GM21515 (cell line): ENCODE measurements around the gene EMC9.

ENCODE experiments used
- ATAC-seq: cut with Tn5 transposase; IDR thresholded peaks from one replicate; pipeline ENCODE4 v1.9.1; 2021; ENCODE audit not compliant: unreplicated experiment

Gene EMC9

DNA sequence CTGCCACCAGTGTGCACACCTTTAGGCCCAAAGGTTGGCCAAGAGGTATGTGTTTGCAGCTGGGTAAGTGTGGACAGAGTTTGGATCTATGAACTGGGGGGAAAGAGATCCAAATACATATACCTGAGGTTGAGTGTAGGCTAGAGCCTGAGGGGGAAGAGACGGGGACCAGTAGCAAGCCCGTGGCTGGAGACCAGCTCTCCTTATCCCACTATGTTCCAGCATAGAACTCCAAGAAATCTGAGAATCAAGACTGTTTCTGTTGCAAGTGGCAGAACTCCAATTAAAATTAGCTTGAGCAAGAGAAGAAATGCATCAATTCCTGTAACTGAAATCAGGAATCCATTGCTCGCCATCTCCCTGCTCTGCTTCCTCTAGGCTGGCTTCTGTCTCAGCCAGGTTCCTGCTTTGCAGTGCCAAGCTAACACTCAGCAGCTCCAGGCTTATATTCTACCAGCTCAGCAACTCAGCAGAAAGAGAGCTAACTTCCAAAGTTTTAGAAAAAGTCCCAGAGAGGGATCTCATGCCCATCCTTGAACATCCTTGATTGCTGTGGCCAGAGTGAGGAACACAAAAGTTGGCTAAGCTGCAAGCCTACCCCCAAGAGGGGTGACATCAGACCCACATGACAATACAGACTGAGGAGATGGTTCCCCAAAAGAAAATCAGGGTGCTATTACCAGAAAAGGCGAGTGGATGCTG, 48.7 kb downstream of the EMC9 start:
- ATAC-seq: no peak

DNA sequence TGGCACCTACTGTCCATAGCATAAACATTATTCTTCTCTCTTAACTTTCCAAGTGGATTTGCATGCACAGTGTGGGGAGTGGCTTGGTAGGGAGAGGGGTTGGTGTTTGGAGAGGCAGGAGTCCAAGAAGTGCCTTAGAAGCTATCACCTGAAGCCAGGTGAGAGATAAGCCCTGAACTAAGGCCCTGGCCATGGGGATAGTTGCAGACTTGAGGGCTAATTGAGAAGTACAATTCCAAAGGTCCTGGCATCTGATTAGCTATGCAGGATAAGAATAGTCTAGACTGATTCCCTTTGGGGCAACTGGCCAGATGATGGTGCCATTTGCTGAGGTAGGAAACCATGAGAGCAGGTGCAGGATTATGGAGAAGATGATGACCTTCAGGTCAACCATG, 49.3 kb downstream of the EMC9 start:
- no peak for ATAC-seq

DNA sequence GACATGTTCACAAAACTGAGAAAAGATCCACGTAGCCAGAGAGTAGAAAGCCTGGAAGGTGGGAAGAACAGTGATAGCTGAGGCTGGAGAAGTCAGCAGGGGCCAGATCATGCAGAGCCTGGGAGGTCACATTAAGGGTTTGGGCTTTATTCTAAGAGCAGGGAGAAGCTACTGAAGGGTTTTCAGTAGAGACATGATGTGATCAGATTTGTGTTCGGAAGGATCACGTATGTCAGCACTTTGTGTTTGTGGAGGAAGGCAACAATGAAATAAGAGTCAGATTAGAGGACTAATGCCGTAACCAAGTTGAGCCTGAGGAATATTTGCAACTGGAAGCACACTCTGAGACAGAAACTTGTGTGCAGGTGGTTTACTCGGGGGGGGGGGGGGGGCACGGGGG, 51.5 kb downstream of the EMC9 start:
- ATAC-seq: no peak
